H1 (cell line): Measurements from ENCODE around the gene ZNF317. TPM values are rescaled to one million over a fixed set of nuclear protein-coding genes. Genes with fewer than 3 reads are reported as not detected.

Source experiments
- CTCF ChIA-PET: fragments of 300-600 bp; sonication (Branson Sonifier 250); formaldehyde crosslinking; loops from one replicate; lab custom pipeline; 2021; ENCODE audit not compliant: partially characterized antibody; lab: Charles Lee
- POLR2A ChIA-PET: fragments of 300-600 bp; sonication (Branson Sonifier 250); formaldehyde crosslinking; loops from one replicate; lab custom pipeline; 2021; ENCODE audit warnings: inconsistent platforms; ENCODE audit not compliant: partially characterized antibody; lab: Charles Lee
- DNase-seq, 2 experiments: peaks; one replicate each; pipeline versions ENCODE4 v3.0.0 to v3.0.0-alpha.2; 2010 to 2022; ENCODE audit warnings: low spot score in 2 of 2, low read depth in 1 of 2, mixed read lengths in 1 of 2
- FAIRE-seq: peaks from 2 replicates; lab custom pipeline; 2011; peaks lifted over from hg19 to GRCh38; lab: Jason Lieb, UNC
- H2AFZ ChIP-seq: 2 replicates; pipeline ENCODE4 v1.8.1; 2012; ENCODE audit warnings: low read length, inconsistent platforms
- H2AK5ac ChIP-seq: 2 replicates; pipeline ENCODE4 v1.6.1; 2013; ENCODE audit warnings: low read depth, low read length
- H2BK120ac ChIP-seq: replicated peaks from 2 replicates; pipeline ENCODE3; 2013; ENCODE audit warnings: low read depth, low read length, inconsistent platforms
- H2BK12ac ChIP-seq: 2 replicates; pipeline ENCODE4 v1.6.1; 2013; ENCODE audit warnings: low read depth, low read length
- H2BK15ac ChIP-seq: 2 replicates; pipeline ENCODE4 v1.6.1; 2013; ENCODE audit warnings: low read length
- H2BK20ac ChIP-seq: 2 replicates; pipeline ENCODE4 v1.6.1; 2013; ENCODE audit warnings: low read length
- H2BK5ac ChIP-seq: 2 replicates; pipeline ENCODE4 v1.6.1; 2013; ENCODE audit warnings: low read depth, low read length
- H3K14ac ChIP-seq: 2 replicates; pipeline ENCODE4 v1.6.1; 2013; ENCODE audit warnings: inconsistent platforms; ENCODE audit not compliant: insufficient read length
- H3K18ac ChIP-seq: 2 replicates; pipeline ENCODE4 v1.6.1; 2013; ENCODE audit warnings: low read length; ENCODE audit errors: extremely low read depth
- H3K23ac ChIP-seq: 2 replicates; pipeline ENCODE4 v1.6.1; 2013; ENCODE audit warnings: inconsistent platforms; ENCODE audit not compliant: insufficient read length
- H3K23me2 ChIP-seq: 2 replicates; pipeline ENCODE4 v1.6.1; 2013; ENCODE audit warnings: low read depth, low read length
- H3K27ac ChIP-seq: 2 replicates; pipeline ENCODE4 v1.6.1; 2011; ENCODE audit warnings: low read depth, low read length, inconsistent platforms
- H3K27me3 ChIP-seq, 4 experiments: replicated peaks in 1 of 4; 1 replicate in 1 of 4; 2 replicates in 3 of 4; pipeline versions ENCODE4 v1.6.1 to v1.8.1; 2011 to 2013; ENCODE audit warnings: low read length in 3 of 4, mild to moderate bottlenecking in 3 of 4, inconsistent platforms in 2 of 4, mixed read lengths in 2 of 4, moderate library complexity in 1 of 4; ENCODE audit not compliant: control insufficient read depth in 3 of 4, insufficient read depth in 3 of 4; ENCODE audit errors: extremely low read depth in 1 of 4
- H3K36me3 ChIP-seq, 4 experiments: 2 replicates each; pipeline versions ENCODE4 v1.6.1 to v1.8.1; 2011 to 2013; ENCODE audit warnings: mild to moderate bottlenecking in 4 of 4, low read length in 3 of 4, moderate library complexity in 2 of 4, control low read depth in 1 of 4, inconsistent platforms in 1 of 4; ENCODE audit not compliant: insufficient read depth in 4 of 4, control insufficient read depth in 2 of 4
- H3K4ac ChIP-seq: replicated peaks from 2 replicates; pipeline ENCODE3; 2013; ENCODE audit warnings: low read length, low read depth, mixed read lengths, inconsistent platforms; ENCODE audit not compliant: insufficient read length
- H3K4me1 ChIP-seq, 4 experiments: replicated peaks in 1 of 4; 1 replicate in 1 of 4; 2 replicates in 3 of 4; pipeline versions ENCODE4 v1.6.1 to v1.8.1; 2011 to 2013; ENCODE audit warnings: low read length in 3 of 4, inconsistent platforms in 2 of 4, mixed read lengths in 1 of 4; ENCODE audit not compliant: insufficient read depth in 4 of 4, control insufficient read depth in 3 of 4
- H3K4me2 ChIP-seq, 2 experiments: 2 replicates each; pipeline versions ENCODE4 v1.6.1 to v1.8.1; 2011 to 2013; ENCODE audit warnings: low read depth in 2 of 2, low read length in 2 of 2, control low read depth in 1 of 2, inconsistent platforms in 1 of 2, mild to moderate bottlenecking in 1 of 2; ENCODE audit not compliant: insufficient read depth in 1 of 2
- H3K4me3 ChIP-seq, 4 experiments: fragments of 200-600, 300-600 bp in 1 of 4; sonication (generic), shearing (Covaris generic), sonication (Bioruptor Twin) in 1 of 4; 2 replicates each; pipeline versions ENCODE4 v1.5.1 to v1.8.1; 2011 to 2016; ENCODE audit warnings: low read length in 4 of 4, low read depth in 3 of 4, control low read depth in 2 of 4, inconsistent platforms in 2 of 4, mild to moderate bottlenecking in 2 of 4, mixed read lengths in 1 of 4, moderate library complexity in 1 of 4; ENCODE audit not compliant: insufficient read depth in 2 of 4; ENCODE audit errors: extremely low read depth in 1 of 4
- H3K56ac ChIP-seq: replicated peaks from 2 replicates; pipeline ENCODE3; 2013; ENCODE audit warnings: low read depth, mild to moderate bottlenecking, mixed read lengths, low read length, inconsistent platforms; ENCODE audit not compliant: insufficient read length
- H3K79me1 ChIP-seq: 2 replicates; pipeline ENCODE4 v1.6.1; 2013; ENCODE audit warnings: low read depth, low read length, control low read depth
- H3K79me2 ChIP-seq, 2 experiments: 2 replicates each; pipeline versions ENCODE4 v1.6.1 to v1.8.1; 2012 to 2013; ENCODE audit warnings: low read length in 2 of 2, mild to moderate bottlenecking in 2 of 2, inconsistent platforms in 1 of 2; ENCODE audit not compliant: insufficient read depth in 2 of 2, control insufficient read depth in 1 of 2
- H3K9ac ChIP-seq, 4 experiments: replicated peaks in 1 of 4; 1 replicate in 1 of 4; 2 replicates in 3 of 4; pipeline versions ENCODE4 v1.6.1 to v1.8.1; 2011 to 2013; ENCODE audit warnings: low read depth in 3 of 4, low read length in 3 of 4, control low read depth in 2 of 4, mild to moderate bottlenecking in 2 of 4, moderate library complexity in 2 of 4, inconsistent platforms in 1 of 4; ENCODE audit errors: extremely low read depth in 1 of 4
- H3K9me3 ChIP-seq, 2 experiments: 2 replicates each; pipeline versions ENCODE4 v1.6.1 to v1.8.1; 2012 to 2013; ENCODE audit warnings: mild to moderate bottlenecking in 2 of 2, moderate library complexity in 2 of 2, control low read depth in 1 of 2, inconsistent platforms in 1 of 2, low read depth in 1 of 2, low read length in 1 of 2, mixed read lengths in 1 of 2; ENCODE audit not compliant: insufficient read depth in 2 of 2
- H4K20me1 ChIP-seq, 2 experiments: replicated peaks in 1 of 2; 2 replicates each; pipeline versions ENCODE3 to v1.8.1; 2011 to 2013; ENCODE audit warnings: inconsistent platforms in 2 of 2, low read length in 2 of 2, mild to moderate bottlenecking in 1 of 2; ENCODE audit not compliant: insufficient read depth in 2 of 2, control insufficient read depth in 1 of 2
- H4K5ac ChIP-seq: 2 replicates; pipeline ENCODE4 v1.6.1; 2013; ENCODE audit warnings: low read length, low read depth, mixed read lengths, inconsistent platforms; ENCODE audit not compliant: insufficient read length
- H4K8ac ChIP-seq: 2 replicates; pipeline ENCODE4 v1.8.0; 2013; ENCODE audit warnings: mild to moderate bottlenecking, moderate library complexity, low read length, inconsistent platforms; ENCODE audit not compliant: insufficient read depth; ENCODE audit errors: extremely low read depth
- H4K91ac ChIP-seq: replicated peaks from 2 replicates; pipeline ENCODE3; 2013; ENCODE audit warnings: low read length, mixed read lengths, inconsistent platforms; ENCODE audit not compliant: insufficient read length
- ATF2 ChIP-seq: IDR thresholded peaks from 2 replicates; pipeline ENCODE4 v1.6.1; 2012; ENCODE audit warnings: low read length, inconsistent platforms
- CBX8 ChIP-seq: fragments of 300-800, 300-1000 bp; sonication (generic); IDR thresholded peaks from 2 replicates; pipeline ENCODE4 v1.7.1; 2016; ENCODE audit warnings: low read depth, low read length, borderline replicate concordance
- CHD1 ChIP-seq: IDR thresholded peaks from 2 replicates; pipeline ENCODE4 v1.6.1; 2012; ENCODE audit warnings: low read depth, low read length, improper control_type of control experiment
- EP300 ChIP-seq, 2 experiments: IDR thresholded peaks; 1 replicate in 1 of 2; 2 replicates in 1 of 2; pipeline ENCODE4 v1.6.1; 2011 to 2012; ENCODE audit warnings: low read depth in 2 of 2, low read length in 2 of 2, mild to moderate bottlenecking in 2 of 2, borderline replicate concordance in 1 of 2, inconsistent platforms in 1 of 2, moderate library complexity in 1 of 2
- KDM4A ChIP-seq: IDR thresholded peaks from one replicate; pipeline ENCODE4 v1.7.1; 2012; ENCODE audit warnings: low read depth, mild to moderate bottlenecking, moderate library complexity, low read length, inconsistent platforms; ENCODE audit not compliant: severe bottlenecking
- POU5F1 ChIP-seq: IDR thresholded peaks from 2 replicates; pipeline ENCODE4 v1.6.1; 2011; ENCODE audit warnings: low read depth, mild to moderate bottlenecking, low read length, moderate library complexity
- SP2 ChIP-seq: IDR thresholded peaks from 2 replicates; pipeline ENCODE4 v1.6.1; 2012; ENCODE audit warnings: mild to moderate bottlenecking, low read length, inconsistent platforms
- TBP ChIP-seq: IDR thresholded peaks from 2 replicates; pipeline ENCODE4 v1.6.1; 2011; ENCODE audit warnings: low read depth, low read length, improper control_type of control experiment
- TEAD4 ChIP-seq: IDR thresholded peaks from 2 replicates; pipeline ENCODE4 v1.6.1; 2012; ENCODE audit warnings: low read depth, low read length, inconsistent platforms, mixed read lengths
- WGBS, 2 experiments: shearing (Covaris generic) in 1 of 2; methylation state at CpG; one replicate each; pipeline versions ENCODE4 v1.1.6 to v1.1.7; 2013 to 2015; ENCODE audit warnings: low lambda C conversion rate in 2 of 2, mixed read lengths in 2 of 2, inconsistent platforms in 1 of 2, low coverage in 1 of 2, missing lambda C conversion rate in 1 of 2; ENCODE audit not compliant: insufficient replicate concordance in 2 of 2, insufficient coverage in 1 of 2, insufficient read length in 1 of 2; ENCODE audit errors: extremely low coverage in 1 of 2, missing lambda C conversion rate in 1 of 2; 5-methylcytosine and 5-hydroxymethylcytosine counted together
- polyA plus RNA-seq, 7 experiments: library from polyadenylated mRNA; depleted of rRNA in 3 of 7; stranded (reverse) in 5 of 7; unstranded in 2 of 7; fragments of >200 nt in 5 of 7; fragments of 200-250 nt in 2 of 7; gene quantifications; 1 replicate in 5 of 7; 2 replicates in 1 of 7; 4 replicates in 1 of 7; pipeline versions ENCODE4 v1.2.1 to v1.2.3, GENCODE V29; 2011 to 2013; ENCODE audit warnings: missing spikeins in 2 of 7, mixed read lengths in 2 of 7
- total RNA-seq: library from RNA; stranded (reverse); fragmentation: NEBNext Ultra II Directional; extraction: Animal tissue kit (Norgen Biotek cat#: 25700); gene quantifications from 2 replicates; pipeline ENCODE4 v1.2.1, GENCODE V29; 2021
- TF ChIP-seq, protein P1 (sequence below): IDR thresholded peaks from 2 replicates; pipeline ENCODE4 v1.6.1; 2011; ENCODE audit warnings: low read depth, mild to moderate bottlenecking, low read length; ENCODE audit not compliant: insufficient read depth

ZNF317 gene
- total and polyA plus RNA-seq, 2 of the 8 experiments (the other 6 are each of a cell fraction or from before 2014, with no cell fraction given): 22.6 to 41.5 TPM

GRCh38 chr19:9171393-9171991 lies 31.3 kb downstream of the ZNF317 start:
- Histone ChIP-seq H2AFZ (no peak overlapping the region), H3K4ac (no peak overlapping the region), H3K79me2 (no peaks in the 10 kb centered on the region), H2BK20ac (no peak overlapping the region), H3K79me1 (no peaks in the 10 kb centered on the region), H3K36me3 (no peaks in the 10 kb centered on the region), H3K4me3 (no peak overlapping the region), H2BK15ac (no peak overlapping the region), H3K23me2 (no peaks in the 10 kb centered on the region), H4K8ac (no peak overlapping the region), H3K18ac (no peak overlapping the region), H3K4me2 (no peak overlapping the region), H4K91ac (no peak overlapping the region), H3K4me1 (no peaks in the 10 kb centered on the region), H3K9ac (no peak overlapping the region), H3K27ac (no peak overlapping the region), H2AK5ac (no peak overlapping the region), H3K56ac (no peak overlapping the region), H2BK5ac (no peak overlapping the region), H3K9me3 (peaks cover 3 to 5% of the 10 kb centered on the region in 2 experiments; a peak in 3 of 4 replicates), H2BK120ac (no peak overlapping the region), H2BK12ac (no peak overlapping the region), H3K23ac (no peak overlapping the region), H3K27me3 (no peaks in the 10 kb centered on the region), H4K20me1 (no peaks in the 10 kb centered on the region), H3K14ac (no peak overlapping the region), H4K5ac (no peak overlapping the region)
- FAIRE-seq (no peak), DNase-seq (no peak)
- POLR2A ChIA-PET: no interaction called here
- CTCF ChIA-PET: no interaction called here
- whole genome bisulfite sequencing, 2 experiments: 86% methylated on average over 6 of the region's 6 CpGs; no CpG with 5 or more reads in 1 of the 2 experiments
- TF ChIP-seq, protein P1, sequence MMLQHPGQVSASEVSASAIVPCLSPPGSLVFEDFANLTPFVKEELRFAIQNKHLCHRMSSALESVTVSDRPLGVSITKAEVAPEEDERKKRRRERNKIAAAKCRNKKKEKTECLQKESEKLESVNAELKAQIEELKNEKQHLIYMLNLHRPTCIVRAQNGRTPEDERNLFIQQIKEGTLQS: no peak
- TF ChIP-seq SP2: no peak
- no peak for TF ChIP-seq CBX8
- no peak for TF ChIP-seq ATF2
- no peak for TF ChIP-seq CHD1
- TF ChIP-seq EP300 (IDR thresholded peaks at IDR 0.05; ENCODE audit: borderline replicate concordance in 1 of 2, low read depth in 2 of 2, low read length in 2 of 2): no peak
- TF ChIP-seq TBP: no peak
- TF ChIP-seq TEAD4: no peak
- TF ChIP-seq KDM4A: no peak
- no peak for TF ChIP-seq POU5F1
